ENCODE data around the gene DLL4. TPM values are rescaled to one million over a fixed set of nuclear protein-coding genes. Genes with fewer than 3 reads are reported as not detected.

DLL4 gene
- total RNA-seq, 2 experiments from 2014 or later, result 0.11 to 0.14 TPM

GRCh38 chr15:40901053-40901443 lies 28.1 kb upstream of the DLL4 start:
- Mint-ChIP-seq H3K4me3 (no peak overlapping the region), H3K4me1 (ENCODE audit: low read depth) (peaks cover 28% of the 10 kb centered on the region), H3K27ac (no peak overlapping the region), H3K27me3 (no peaks in the 10 kb centered on the region), H3K36me3 (ENCODE audit: low read depth) (peaks cover 66% of the 10 kb centered on the region), H3K9me3 (no peaks in the 10 kb centered on the region)
- ATAC-seq (ENCODE audit: poor library complexity), result no peak
- DNase-seq, result no peak
- Histone ChIP-seq H3K9me3 (ENCODE audit: control insufficient read depth in 1 of 2, insufficient read depth in 1 of 2, low read length in 2 of 2) (no peaks in the 10 kb centered on the region), H3K27ac (ENCODE audit: low read depth in 1 of 2, low read length in 2 of 2) (no peak overlapping the region), H3K4me1 (ENCODE audit: insufficient read depth, low read length) (peaks cover 43% of the 10 kb centered on the region), H3K4me3 (ENCODE audit: low read length) (no peak overlapping the region), H3K27me3 (ENCODE audit: control insufficient read depth in 1 of 2, insufficient read depth in 2 of 2, low read length in 2 of 2) (no peaks in the 10 kb centered on the region), H3K36me3 (ENCODE audit: insufficient read depth, low read length) (peaks cover 50% of the 10 kb centered on the region)
- ChIA-PET POLR2A (interaction anchor here (1.0 kb wide), 1 partner anchor 214 kb away, joined by 3 read pairs; no protein-coding TSS in a partner anchor), CTCF (interaction anchor here (4.3 kb wide), 1 partner anchor 284 kb away, joined by 23 read pairs; no protein-coding TSS in a partner anchor)
- TF ChIP-seq CTCF (IDR thresholded peaks at IDR 0.05), result no peak
- intact Hi-C loops (cut with DNase I, micrococcal nuclease), result loop anchor here (10.0 kb wide), 2 partner anchors 54 to 914 kb away; partner anchors contain the start of gene CHAC1 (in 1 of the 2)

GRCh38 chr15:40902605-40903561 lies 26.3 kb upstream of the DLL4 start:
- Histone ChIP-seq H3K9me3 (ENCODE audit: control insufficient read depth in 1 of 2, insufficient read depth in 1 of 2, low read length in 2 of 2) (no peaks in the 10 kb centered on the region), H3K36me3 (ENCODE audit: insufficient read depth, low read length) (peaks cover 47% of the 10 kb centered on the region), H3K27ac (ENCODE audit: low read depth in 1 of 2, low read length in 2 of 2) (peak overlapping the region in 1 of 2 donors; percentile 4), H3K4me1 (ENCODE audit: insufficient read depth, low read length) (peaks cover 56% of the 10 kb centered on the region), H3K4me3 (ENCODE audit: low read length) (no peak overlapping the region), H3K27me3 (ENCODE audit: control insufficient read depth in 1 of 2, insufficient read depth in 2 of 2, low read length in 2 of 2) (no peaks in the 10 kb centered on the region)
- Mint-ChIP-seq H3K36me3 (ENCODE audit: low read depth) (peaks cover 52% of the 10 kb centered on the region), H3K4me3 (no peak overlapping the region), H3K9me3 (no peaks in the 10 kb centered on the region), H3K4me1 (ENCODE audit: low read depth) (peaks cover 30% of the 10 kb centered on the region), H3K27ac (peak overlapping the region; percentile 60), H3K27me3 (no peaks in the 10 kb centered on the region)
- ATAC-seq (ENCODE audit: poor library complexity), result no peak
- CTCF ChIA-PET, result interaction anchor here (0.6 to 5.9 kb wide), 8 partner anchors 7 to 1271 kb away, joined by 3 to 62 read pairs (median 15); partner anchors contain the start of genes CHAC1, RHOV and VPS18
- TF ChIP-seq CTCF (IDR thresholded peaks at IDR 0.05), result no peak
- POLR2A ChIA-PET, result interaction anchor here (1.9 to 2.9 kb wide), 2 partner anchors 39 to 45 kb away, joined by 5 to 10 read pairs; no protein-coding TSS in a partner anchor
- intact Hi-C loops (cut with DNase I, micrococcal nuclease), result loop anchor here (10.0 kb wide), 2 partner anchors 52 to 912 kb away; partner anchors contain the start of gene CHAC1 (in 1 of the 2)
- peak in 3 of 14 experiments; percentile 23 to 64 (median 57) for DNase-seq

- H3K36me3 Mint-ChIP-seq (ENCODE audit: low read depth), result peaks cover 38% of the 10 kb centered on the region
- no peak overlapping the region for H3K27ac Mint-ChIP-seq
- no peak for TF ChIP-seq CTCF (IDR thresholded peaks at IDR 0.05)
- H3K9me3 ChIP-seq (ENCODE audit: control insufficient read depth in 1 of 2, insufficient read depth in 1 of 2, low read length in 2 of 2), result no peaks in the 10 kb centered on the region
- H3K27ac ChIP-seq (ENCODE audit: low read depth in 1 of 2, low read length in 2 of 2), result no peak overlapping the region
- CTCF ChIA-PET, result interaction anchor here (0.5 to 5.9 kb wide), 24 partner anchors 9 to 326 kb away, joined by 3 to 62 read pairs (median 6); partner anchors contain the start of genes CHAC1, CHP1, DLL4 and EXD1
- no peak overlapping the region for H3K4me3 Mint-ChIP-seq
- ATAC-seq (ENCODE audit: poor library complexity) (no peak), DNase-seq (peak in 1 of 14 experiments; percentile 25)
- intact Hi-C loops (cut with DNase I, micrococcal nuclease), result loop anchor here (1.0 to 10.0 kb wide), 6 partner anchors 36 to 910 kb away; partner anchors contain the start of genes CHAC1 (in 1 of the 2), NUSAP1 (in 1 of the 2) and OIP5 (in 1 of the 2)
- H3K27me3 Mint-ChIP-seq, result no peaks in the 10 kb centered on the region
- H3K4me1 ChIP-seq (ENCODE audit: insufficient read depth, low read length), result peaks cover 57% of the 10 kb centered on the region
- POLR2A ChIA-PET, result interaction anchor here (0.6 to 2.9 kb wide), 6 partner anchors 10 to 105 kb away, joined by 3 to 12 read pairs (median 4); partner anchors contain the start of genes CHAC1 and VPS18
- peaks cover 37% of the 10 kb centered on the region for H3K4me1 Mint-ChIP-seq (ENCODE audit: low read depth)
- peaks cover 31% of the 10 kb centered on the region for H3K36me3 ChIP-seq (ENCODE audit: insufficient read depth, low read length)
- no peak overlapping the region for H3K4me3 ChIP-seq (ENCODE audit: low read length)
- no peaks in the 10 kb centered on the region for H3K9me3 Mint-ChIP-seq
- H3K27me3 ChIP-seq (ENCODE audit: control insufficient read depth in 1 of 2, insufficient read depth in 2 of 2, low read length in 2 of 2), result no peaks in the 10 kb centered on the region
Measured at GRCh38 chr15:40904552-40905201, 24.5 kb upstream of the DLL4 start.

Data from CD4-positive, alpha-beta T cell (primary cell).